GM19043 (cell line): ENCODE measurements around the gene CCR7.
A peak's percentile ranks its signal among the peaks of the same experiment; 100 is the strongest.

ENCODE experiments used
- ATAC-seq: cut with Tn5 transposase; IDR thresholded peaks from one replicate; pipeline ENCODE4 v1.9.1; 2021; ENCODE audit warnings: low read depth; ENCODE audit not compliant: unreplicated experiment

CCR7 gene, protein sequence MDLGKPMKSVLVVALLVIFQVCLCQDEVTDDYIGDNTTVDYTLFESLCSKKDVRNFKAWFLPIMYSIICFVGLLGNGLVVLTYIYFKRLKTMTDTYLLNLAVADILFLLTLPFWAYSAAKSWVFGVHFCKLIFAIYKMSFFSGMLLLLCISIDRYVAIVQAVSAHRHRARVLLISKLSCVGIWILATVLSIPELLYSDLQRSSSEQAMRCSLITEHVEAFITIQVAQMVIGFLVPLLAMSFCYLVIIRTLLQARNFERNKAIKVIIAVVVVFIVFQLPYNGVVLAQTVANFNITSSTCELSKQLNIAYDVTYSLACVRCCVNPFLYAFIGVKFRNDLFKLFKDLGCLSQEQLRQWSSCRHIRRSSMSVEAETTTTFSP

GRCh38 chr17:40564883-40565768, at the start of gene CCR7:
TSS of gene CCR7 (minus strand) at chr17:40565472. CDS start at chr17:40565409, 63 bp downstream.
- no peak for ATAC-seq

DNA sequence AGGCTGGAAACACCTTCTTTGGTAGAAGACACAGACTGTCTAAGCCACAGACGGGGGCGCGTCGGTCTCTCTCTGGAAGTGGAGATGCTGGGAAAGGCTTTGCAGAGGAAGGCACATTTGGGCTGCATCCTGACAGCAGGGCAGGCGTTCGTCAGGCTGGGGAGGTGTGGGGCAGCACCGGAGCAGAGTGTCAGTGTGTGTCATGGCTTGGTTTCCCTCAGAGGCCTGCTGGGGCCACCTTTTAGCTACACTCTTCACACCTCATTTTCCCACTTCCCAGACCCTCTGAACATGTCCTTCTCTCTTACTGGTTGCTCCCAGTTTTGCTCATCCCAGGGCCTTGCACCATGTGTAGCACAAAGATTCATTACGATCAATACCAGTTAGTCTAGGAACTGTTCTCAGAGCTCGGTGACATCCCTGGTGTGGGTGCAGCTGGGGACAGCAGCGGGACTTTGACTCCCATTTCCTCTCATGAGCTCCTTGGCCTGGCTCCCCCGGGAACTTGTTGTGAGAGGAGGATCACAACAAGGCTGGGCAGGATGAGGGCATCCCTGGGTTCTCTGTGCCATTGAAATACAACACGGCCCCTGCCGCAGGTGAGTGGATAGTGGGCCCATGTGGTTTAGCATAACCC, 49.3 kb upstream of the CCR7 start:
- ATAC-seq: no peak

DNA sequence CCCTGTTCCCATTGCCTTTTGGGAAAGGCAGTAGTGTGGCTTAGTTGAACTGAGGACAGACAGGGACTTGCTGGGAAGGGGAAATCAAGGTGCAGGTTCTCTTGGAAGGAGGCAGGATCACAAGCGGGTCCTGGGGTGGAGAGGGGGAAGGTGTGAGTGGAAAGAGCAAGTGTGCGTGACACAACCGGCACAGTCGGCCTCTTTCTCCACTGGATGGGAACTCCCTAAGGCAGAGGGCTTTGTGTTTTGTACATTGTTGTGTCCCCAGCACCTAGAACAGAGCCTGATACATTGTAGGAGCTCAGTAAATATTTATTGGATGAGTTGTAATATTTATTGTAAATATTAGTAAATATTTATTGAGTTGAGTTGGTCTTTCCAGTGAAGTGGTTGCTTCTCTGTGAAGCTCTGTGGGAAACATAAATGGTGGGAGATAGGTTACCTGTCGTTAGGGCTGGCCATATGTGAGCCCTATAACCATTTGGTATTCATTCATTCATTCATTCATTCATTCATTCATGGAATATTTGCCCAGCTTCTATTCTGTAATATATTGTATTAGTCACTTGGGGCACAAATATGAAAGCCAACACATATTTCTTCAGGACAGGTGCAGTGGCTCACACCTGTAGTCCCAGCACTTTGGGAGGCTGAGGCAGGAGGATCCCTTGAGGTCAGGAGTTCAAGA, 48.3 kb upstream of the CCR7 start:
- no peak for ATAC-seq

- ATAC-seq: no peak
Observed at GRCh38 chr17:40612599-40613244, 47.5 kb upstream of the CCR7 start.

GRCh38 chr17:40611840-40612474, 46.7 kb upstream of the CCR7 start:
- no peak for ATAC-seq

DNA sequence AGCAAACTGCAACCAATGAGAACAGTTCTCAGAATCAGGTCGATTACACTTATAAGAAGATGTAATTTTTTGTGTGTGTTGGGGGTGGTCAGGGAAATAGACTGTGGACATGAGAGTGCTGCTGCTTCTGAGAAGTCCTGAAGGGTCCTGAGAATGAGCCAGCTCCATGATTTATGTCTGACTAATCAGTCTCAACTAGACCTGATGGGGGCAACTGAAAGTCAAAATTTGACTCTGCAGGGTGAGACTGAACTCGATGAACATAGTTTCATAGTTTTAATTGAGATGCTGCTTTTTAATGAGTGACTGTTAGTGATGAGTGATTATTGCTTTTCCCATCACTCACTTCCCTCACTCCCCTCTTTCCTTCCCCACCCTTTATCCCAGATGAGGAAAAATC, 45.1 kb upstream of the CCR7 start:
- no peak for ATAC-seq

GRCh38 chr17:40608061-40608581, 42.8 kb upstream of the CCR7 start:
- no peak for ATAC-seq

GRCh38 chr17:40607641-40608040, 42.4 kb upstream of the CCR7 start:
- no peak for ATAC-seq

DNA sequence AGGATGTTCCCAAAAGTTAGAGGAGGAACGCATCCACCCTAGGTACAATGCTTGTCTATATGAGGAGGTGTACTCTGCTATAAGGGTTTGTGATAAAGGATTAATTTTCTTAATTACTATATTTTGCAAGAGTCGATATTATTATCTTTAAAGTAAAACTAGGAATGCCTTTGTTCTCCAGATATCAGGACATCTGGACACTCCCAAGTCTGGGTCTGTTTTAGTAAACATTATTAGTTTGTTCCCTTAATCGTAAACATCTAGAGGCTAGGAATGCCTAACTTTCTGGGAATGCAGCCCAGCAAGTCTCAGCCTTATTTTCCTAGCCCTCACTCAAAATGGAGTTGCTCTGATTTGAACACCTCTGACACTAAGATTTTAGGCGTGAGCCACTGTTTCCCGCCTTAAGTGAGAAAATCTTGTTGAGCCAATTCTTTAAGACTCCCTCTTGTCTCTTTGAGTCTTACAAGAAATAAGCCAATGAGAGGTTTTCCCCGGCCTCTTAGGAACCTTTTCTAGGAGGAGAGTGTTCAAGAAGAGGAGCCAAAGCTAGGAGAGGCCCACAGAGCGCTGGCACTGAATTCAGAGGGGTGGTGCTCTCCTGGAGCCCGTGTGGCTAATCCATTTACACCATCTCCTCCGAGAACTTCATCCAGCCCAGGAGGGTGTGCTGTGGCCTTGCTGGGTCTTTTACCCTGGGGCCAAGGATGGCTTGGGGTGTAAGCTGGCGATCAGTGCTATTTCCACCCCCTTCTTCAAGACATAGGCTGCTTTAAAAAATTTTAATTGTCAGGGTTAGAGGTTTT, 41.5 kb upstream of the CCR7 start:
- no peak for ATAC-seq

GRCh38 chr17:40605306-40605705, 40.0 kb upstream of the CCR7 start:
- no peak for ATAC-seq

DNA sequence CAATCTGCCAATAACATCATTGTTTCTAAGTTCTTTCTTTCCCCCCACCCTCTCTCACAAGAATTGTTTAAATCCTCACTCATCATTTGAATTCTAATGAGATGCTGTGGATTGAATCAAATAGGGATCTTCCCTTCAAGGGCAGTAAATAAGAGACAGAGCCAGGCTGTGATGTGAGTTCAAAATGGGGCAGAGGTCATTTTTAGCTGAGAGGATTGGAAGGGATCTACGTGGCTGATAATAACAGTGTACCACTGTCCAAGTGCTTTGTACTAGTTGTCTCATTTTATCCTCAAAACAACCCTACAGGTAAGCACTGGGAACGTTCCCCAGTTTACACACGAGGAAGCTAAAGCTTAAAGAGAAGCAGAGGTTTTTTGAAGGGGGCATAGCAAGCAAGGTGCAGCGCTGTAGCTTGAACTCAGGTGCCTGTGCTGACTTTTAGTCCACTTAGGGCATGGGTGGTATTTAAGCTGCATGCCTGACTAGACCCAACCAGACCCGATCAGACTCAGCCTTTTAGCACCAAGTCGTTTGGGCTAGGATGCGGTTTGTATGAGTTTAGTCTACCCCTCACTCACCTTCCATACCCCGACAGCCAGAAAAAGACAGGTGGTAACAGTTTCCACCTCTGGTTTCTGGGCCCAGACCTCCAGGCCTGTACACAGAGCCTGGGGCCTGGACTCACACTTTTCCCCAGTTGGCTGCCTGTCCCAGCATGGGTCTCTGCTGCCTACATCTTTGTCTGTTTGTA, 39.2 kb upstream of the CCR7 start:
- ATAC-seq: no peak

DNA sequence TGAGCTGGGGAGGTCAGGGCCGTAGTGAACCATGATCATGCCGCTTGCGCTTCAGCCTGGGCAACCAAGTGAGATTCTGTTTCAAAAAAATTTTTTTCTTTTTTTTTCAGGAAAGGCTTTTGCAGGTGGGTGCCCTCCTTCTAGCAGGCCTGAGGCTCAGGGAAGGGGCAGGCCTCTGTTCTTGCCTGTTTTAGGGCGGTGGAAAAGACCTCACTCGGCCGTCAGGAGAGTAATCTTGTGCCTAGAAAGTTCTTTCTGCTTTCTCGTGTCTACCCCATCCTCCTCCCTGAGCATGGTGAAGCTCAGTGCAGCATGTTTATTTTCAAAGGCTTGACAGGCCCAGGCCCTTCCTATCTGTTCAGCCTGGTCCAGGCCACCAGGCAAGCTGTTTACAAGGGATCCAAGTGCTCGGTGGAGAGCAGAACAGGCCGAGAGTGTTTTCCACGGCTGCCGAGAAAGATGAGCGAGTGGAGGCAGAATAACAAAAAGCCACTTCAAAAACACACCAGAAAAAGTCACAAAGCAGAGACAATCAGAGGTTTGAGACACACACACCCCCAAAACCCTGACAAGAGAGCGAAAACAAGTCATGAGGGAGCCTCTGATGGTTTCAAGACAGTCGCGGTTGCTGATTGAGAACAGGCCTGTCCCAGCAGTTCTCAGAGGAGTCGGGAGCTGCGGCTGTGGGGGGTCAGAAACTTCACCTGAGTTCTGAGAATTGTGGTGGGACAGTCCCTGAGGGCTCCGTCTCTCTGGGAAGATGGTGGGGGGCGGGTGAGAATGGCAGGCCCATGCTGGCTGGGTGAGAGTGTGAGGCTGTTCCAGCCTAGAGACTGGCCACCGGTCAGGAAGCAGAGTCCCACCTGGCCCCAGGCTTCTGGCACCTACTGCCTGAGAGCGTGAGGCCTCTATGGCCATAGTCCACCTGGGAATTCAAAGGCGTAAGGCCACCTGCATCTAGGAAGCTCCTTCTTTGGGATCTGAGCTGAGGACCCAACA, 37.5 kb upstream of the CCR7 start:
- no peak for ATAC-seq

DNA sequence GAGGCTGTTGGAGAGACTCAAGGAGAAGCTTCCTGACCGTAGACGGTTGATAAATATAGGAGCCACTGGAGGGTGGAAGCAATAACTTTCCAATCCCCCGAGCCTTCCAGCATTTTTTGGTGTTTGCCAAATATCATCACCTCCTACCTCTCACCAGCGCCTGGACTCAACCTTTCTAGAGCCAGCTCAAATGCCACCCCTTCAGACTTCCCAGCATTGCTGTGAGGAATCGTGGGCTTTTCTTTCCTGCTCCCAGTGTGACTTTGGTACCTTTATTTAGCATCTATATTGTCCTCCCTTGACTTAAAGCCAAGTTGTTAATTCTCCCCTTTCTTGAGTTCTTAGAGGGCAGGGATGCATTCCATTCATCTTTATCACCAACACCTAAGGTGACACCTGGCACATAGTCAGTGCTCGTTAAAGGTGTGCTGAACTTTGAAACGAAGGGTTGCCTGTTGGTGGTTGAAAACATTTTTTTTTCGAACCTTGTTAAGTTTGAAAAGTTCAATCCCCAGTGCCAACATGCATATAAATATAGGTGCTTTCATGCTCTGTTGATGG, 35.3 kb upstream of the CCR7 start:
- no peak for ATAC-seq

DNA sequence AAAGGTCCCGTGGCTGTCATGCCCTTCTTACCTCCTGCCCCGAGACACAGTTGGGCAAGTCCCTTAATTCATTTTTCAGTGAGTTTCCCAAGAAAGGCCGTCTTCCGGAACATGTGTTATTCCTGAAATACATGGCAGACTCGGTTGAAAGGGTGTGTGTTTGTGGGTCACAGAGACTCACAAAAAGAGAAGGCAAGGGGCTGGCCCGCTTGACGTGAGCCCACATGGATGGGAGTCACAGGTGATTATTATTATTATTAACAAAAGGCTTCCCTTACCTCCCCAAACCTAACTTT, 34.1 kb upstream of the CCR7 start:
- ATAC-seq: no peak

- peak; percentile 46 for ATAC-seq
Observed at GRCh38 chr17:40598619-40599467, 33.6 kb upstream of the CCR7 start.

- ATAC-seq: no peak
Observed at GRCh38 chr17:40598301-40598618, 33.0 kb upstream of the CCR7 start.
